Naive thymus-derived CD4-positive, alpha-beta T cell (primary cell): ENCODE data around the gene BCL2. TPM values are rescaled to one million over a fixed set of nuclear protein-coding genes. Genes with fewer than 3 reads are reported as not detected.

Experiments
- ATAC-seq: fragments of 150-1000 bp; cut with Tn5 transposase; 2 replicates; pipeline ENCODE4 v1.10.0; 2021; ENCODE audit warnings: mild to moderate bottlenecking, moderate library complexity
- CTCF ChIA-PET: fragments of 350-600 bp; sonication (Branson Sonifier 250); formaldehyde crosslinking; loops from one replicate; lab custom pipeline; 2021; ENCODE audit warnings: antibody characterized with exemption; lab: Charles Lee
- POLR2A ChIA-PET: fragments of 350-600 bp; sonication (Branson Sonifier 250); formaldehyde crosslinking; loops from one replicate; lab custom pipeline; 2021; ENCODE audit warnings: antibody characterized with exemption, inconsistent platforms; lab: Charles Lee
- DNase-seq, 9 donors: peaks; one replicate each; pipeline versions ENCODE4 v3.0.0 to v3.0.0-alpha.2; 2020 to 2022; ENCODE audit warnings: mixed read lengths in 1 of 9
- H3K27ac ChIP-seq: one replicate; pipeline ENCODE4 v1.7.0; 2013; ENCODE audit warnings: mild to moderate bottlenecking, low read depth, low read length, moderate library complexity
- H3K27me3 ChIP-seq, 2 donors: one replicate each; pipeline ENCODE4 v1.7.0; 2013; ENCODE audit warnings: low read length in 2 of 2, mild to moderate bottlenecking in 2 of 2, moderate library complexity in 2 of 2; ENCODE audit not compliant: control insufficient read depth in 2 of 2, insufficient read depth in 2 of 2
- H3K36me3 ChIP-seq, 3 experiments: 1 replicate in 2 of 3; 2 replicates in 1 of 3; pipeline ENCODE4 v1.7.0; 2013; ENCODE audit warnings: low read length in 3 of 3, mild to moderate bottlenecking in 3 of 3, moderate library complexity in 1 of 3; ENCODE audit not compliant: insufficient read depth in 3 of 3, control insufficient read depth in 2 of 3
- H3K4me1 ChIP-seq, 2 donors: one replicate each; pipeline ENCODE4 v1.7.0; 2013; ENCODE audit warnings: low read length in 2 of 2, mild to moderate bottlenecking in 2 of 2, moderate library complexity in 1 of 2; ENCODE audit not compliant: control insufficient read depth in 2 of 2, insufficient read depth in 2 of 2
- H3K4me3 ChIP-seq: 2 replicates; pipeline ENCODE4 v1.7.0; 2013; ENCODE audit warnings: mild to moderate bottlenecking, low read length
- H3K9me3 ChIP-seq, 3 experiments: 1 replicate in 2 of 3; 2 replicates in 1 of 3; pipeline ENCODE4 v1.7.0; 2013; ENCODE audit warnings: low read length in 3 of 3; ENCODE audit not compliant: control insufficient read depth in 2 of 3
- H3K27ac Mint-ChIP-seq, 9 donors: one replicate each; pipeline ENCODE4 v1.8.0; 2020 to 2022; ENCODE audit warnings: mixed read lengths in 9 of 9, mild to moderate bottlenecking in 8 of 9, moderate library complexity in 5 of 9, inconsistent platforms in 2 of 9
- H3K27me3 Mint-ChIP-seq, 5 donors: one replicate each; pipeline ENCODE4 v1.8.0; 2021 to 2022; ENCODE audit warnings: mixed read lengths in 5 of 5, mild to moderate bottlenecking in 1 of 5
- H3K36me3 Mint-ChIP-seq, 5 donors: one replicate each; pipeline ENCODE4 v1.8.0; 2020 to 2022; ENCODE audit warnings: mixed read lengths in 5 of 5, mild to moderate bottlenecking in 3 of 5, inconsistent platforms in 1 of 5
- H3K4me1 Mint-ChIP-seq, 7 donors: one replicate each; pipeline ENCODE4 v1.8.0; 2020 to 2022; ENCODE audit warnings: mixed read lengths in 7 of 7, mild to moderate bottlenecking in 3 of 7, inconsistent platforms in 1 of 7
- H3K4me3 Mint-ChIP-seq, 10 donors: one replicate each; pipeline ENCODE4 v1.8.0; 2020 to 2022; ENCODE audit warnings: mild to moderate bottlenecking in 10 of 10, mixed read lengths in 10 of 10, moderate library complexity in 6 of 10, inconsistent platforms in 2 of 10
- H3K9me3 Mint-ChIP-seq, 11 donors: one replicate each; pipeline ENCODE4 v1.8.0; 2020 to 2022; ENCODE audit warnings: mixed read lengths in 11 of 11, mild to moderate bottlenecking in 4 of 11, inconsistent platforms in 1 of 11, moderate library complexity in 1 of 11
- intact Hi-C, 2 donors: fragments of 100-400 bp; cut with micrococcal nuclease; formaldehyde crosslinking; loops; one replicate each; pipeline ENCODE4 v1.15.1; 2023
- polyA plus RNA-seq, 2 donors: library from polyadenylated mRNA; unstranded; fragments of 300-500 nt; fragmentation: Illumina TruSeq; gene quantifications; one replicate each; pipeline ENCODE4 v1.2.3, GENCODE V29; 2021
- total RNA-seq, 6 experiments: library from RNA in 5 of 6; stranded (reverse) in 5 of 6; gene quantifications; 1 replicate in 5 of 6; 2 replicates in 1 of 6; pipeline ENCODE4 v1.2.3 and lab custom pipeline; 2021 to 2026

The BCL2 gene
- total and polyA plus RNA-seq, 7 experiments from 2014 or later = 32.7 to 154 (median 40.1) TPM

GRCh38 chr18:63106727-63107126 is 212.8 kb downstream of the BCL2 start:
- Mint-ChIP-seq H3K27ac (peak overlapping the region in 2 of 9 donors; percentile 59 to 75), H3K9me3 (peaks cover 0 to 17% (median 4%) of the 10 kb centered on the region in 11 donors), H3K4me1 (peaks cover 9 to 35% (median 24%) of the 10 kb centered on the region in 7 donors), H3K4me3 (peak overlapping the region in 5 of 10 donors; percentile 0 to 70 (median 36)), H3K27me3 (peaks cover 0 to 14% (median 6%) of the 10 kb centered on the region in 5 donors), H3K36me3 (peaks cover 0 to 19% (median 4%) of the 10 kb centered on the region in 5 donors)
- ChIA-PET CTCF (no interaction called here), POLR2A (interaction anchor here (1.1 kb wide), 1 partner anchor 9 kb away, joined by 3 read pairs; no protein-coding TSS in a partner anchor)
- intact Hi-C loops = loop anchor here in 1 of 2 donors (1.0 kb wide), 1 partner anchor 8 kb away; no protein-coding TSS in a partner anchor
- Histone ChIP-seq H3K4me1 (peaks cover 0 to 7% of the 10 kb centered on the region in 2 donors), H3K4me3 (no peak overlapping the region), H3K9me3 (no peaks in the 10 kb centered on the region), H3K36me3 (no peaks in the 10 kb centered on the region), H3K27ac (no peak overlapping the region), H3K27me3 (no peaks in the 10 kb centered on the region)
- DNase-seq (no peak), ATAC-seq (no peak)

DNA sequence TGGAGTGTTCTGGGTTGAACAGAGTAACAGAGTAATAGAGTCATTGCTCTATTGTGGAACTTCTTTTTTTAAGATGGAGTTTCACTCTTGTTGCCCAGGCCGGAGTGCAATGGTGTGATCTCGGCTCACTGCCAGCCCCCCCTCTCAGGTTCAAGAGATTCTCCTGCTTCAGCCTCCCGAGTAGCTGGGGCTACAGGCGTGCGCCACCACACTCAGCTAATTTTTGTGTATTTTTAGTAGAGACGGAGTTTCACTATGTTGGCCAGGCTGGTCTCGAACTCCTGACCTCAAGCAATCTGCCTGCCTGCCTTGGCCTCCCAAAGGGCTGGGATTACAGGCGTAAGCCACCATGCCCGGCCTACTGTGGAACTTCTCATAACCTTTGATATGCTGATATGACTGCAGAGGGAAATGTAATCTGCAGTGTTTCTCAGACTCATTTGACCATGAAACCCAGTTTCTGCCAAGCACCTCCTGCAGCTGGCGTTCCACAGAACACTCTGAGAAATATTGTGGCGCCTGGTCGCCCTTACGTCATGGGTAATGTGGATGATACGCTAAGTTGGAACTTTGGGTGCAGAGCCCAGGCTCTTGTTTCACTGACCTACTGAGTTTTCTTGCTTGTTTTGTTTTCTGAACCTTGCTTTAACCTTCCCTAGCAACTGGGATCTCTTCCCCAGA is 213.8 kb downstream of the BCL2 start:
- H3K27ac Mint-ChIP-seq = no peak overlapping the region
- CTCF ChIA-PET = no interaction called here

GRCh38 chr18:63104868-63105267 is 214.7 kb downstream of the BCL2 start:
- POLR2A ChIA-PET = no interaction called here
- no peak for ATAC-seq
- peaks cover 0 to 14% (median 0%) of the 10 kb centered on the region in 5 donors for H3K27me3 Mint-ChIP-seq
- no peak for DNase-seq
- Histone ChIP-seq H3K4me1 (peaks cover 6 to 12% of the 10 kb centered on the region in 2 donors), H3K27ac (no peak overlapping the region), H3K9me3 (no peaks in the 10 kb centered on the region), H3K4me3 (no peak overlapping the region), H3K36me3 (no peaks in the 10 kb centered on the region), H3K27me3 (no peaks in the 10 kb centered on the region)
- H3K4me1 Mint-ChIP-seq = peaks cover 20 to 49% (median 34%) of the 10 kb centered on the region in 7 donors
- no peak overlapping the region for H3K27ac Mint-ChIP-seq
- CTCF ChIA-PET = no interaction called here
- intact Hi-C loops = no loop called here
- peaks cover 0 to 14% (median 0%) of the 10 kb centered on the region in 11 donors for H3K9me3 Mint-ChIP-seq
- no peak overlapping the region for H3K4me3 Mint-ChIP-seq
- peaks cover 0 to 15% (median 0%) of the 10 kb centered on the region in 5 donors for H3K36me3 Mint-ChIP-seq

More for the DNA sequence above, 213.8 kb downstream of the BCL2 start:
- POLR2A ChIA-PET = no interaction called here
- Histone ChIP-seq H3K9me3 (no peaks in the 10 kb centered on the region), H3K36me3 (no peaks in the 10 kb centered on the region), H3K27ac (no peak overlapping the region), H3K27me3 (no peaks in the 10 kb centered on the region), H3K4me3 (no peak overlapping the region), H3K4me1 (peaks cover 0 to 7% of the 10 kb centered on the region in 2 donors)
- Mint-ChIP-seq H3K36me3 (peaks cover 0 to 15% (median 0%) of the 10 kb centered on the region in 5 donors), H3K4me1 (peaks cover 11 to 40% (median 26%) of the 10 kb centered on the region in 7 donors), H3K27me3 (peaks cover 0 to 14% (median 6%) of the 10 kb centered on the region in 5 donors), H3K4me3 (no peak overlapping the region), H3K9me3 (peaks cover 0 to 14% (median 0%) of the 10 kb centered on the region in 11 donors)
- ATAC-seq = no peak
- DNase-seq = no peak
- intact Hi-C loops = loop anchor here in 1 of 2 donors (1.0 kb wide), 1 partner anchor 7 kb away; no protein-coding TSS in a partner anchor

DNA sequence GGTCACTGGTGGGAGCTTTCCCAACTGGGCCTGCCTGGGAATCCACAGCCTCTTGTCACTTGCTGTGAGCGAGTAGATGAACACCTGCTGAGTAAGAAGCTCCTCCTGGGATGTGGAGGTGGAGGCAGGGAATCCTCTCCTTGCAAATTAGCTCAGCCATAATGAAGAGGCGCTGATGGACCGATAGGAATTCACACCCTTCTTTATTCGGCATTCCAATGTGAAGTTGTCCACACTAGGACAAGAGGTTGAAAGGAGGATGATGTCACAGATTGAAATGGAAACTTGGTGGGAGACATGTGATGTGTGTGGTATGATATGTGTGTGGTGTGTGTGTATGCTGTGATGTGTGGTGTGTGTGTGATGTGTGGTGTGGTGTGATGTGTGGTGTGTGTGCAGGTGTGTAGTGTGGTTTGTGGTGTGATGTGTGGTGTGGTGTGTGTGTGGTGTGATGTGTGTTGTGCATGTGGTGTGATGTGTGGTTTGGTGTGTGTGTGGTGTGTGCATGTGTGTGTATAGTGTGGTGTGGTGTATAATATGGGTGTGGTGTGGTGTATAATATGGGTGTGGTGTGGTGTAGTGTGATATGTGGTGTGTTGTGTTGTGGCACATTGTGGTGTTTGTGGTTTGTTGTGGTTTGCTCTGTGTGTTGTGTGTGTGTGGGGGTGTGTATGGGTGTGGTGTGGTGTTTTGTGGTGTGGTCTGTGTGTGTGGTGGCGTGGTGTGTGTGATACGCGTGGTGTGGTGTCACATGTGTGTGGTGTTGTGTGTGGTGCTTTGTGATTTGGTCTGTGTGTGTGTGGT is 216.4 kb downstream of the BCL2 start:
- no peaks in the 10 kb centered on the region for H3K9me3 ChIP-seq
- no peak for DNase-seq
- no peak overlapping the region for H3K4me3 ChIP-seq
- intact Hi-C loops = no loop called here
- H3K4me1 Mint-ChIP-seq = peaks cover 38 to 66% (median 51%) of the 10 kb centered on the region in 7 donors
- peaks cover 23 to 29% of the 10 kb centered on the region in 2 donors for H3K4me1 ChIP-seq
- no peaks in the 10 kb centered on the region for H3K36me3 ChIP-seq
- peaks cover 0 to 14% (median 0%) of the 10 kb centered on the region in 11 donors for H3K9me3 Mint-ChIP-seq
- H3K27me3 Mint-ChIP-seq = peaks cover 0 to 11% (median 0%) of the 10 kb centered on the region in 5 donors
- no peak for ATAC-seq
- H3K36me3 Mint-ChIP-seq = peaks cover 0 to 18% (median 0%) of the 10 kb centered on the region in 5 donors
- ChIA-PET POLR2A (interaction anchor here (0.5 to 0.7 kb wide), 3 partner anchors 9 to 319 kb away, joined by 3 read pairs; partner anchors contain the start of gene VPS4B), CTCF (no interaction called here)
- H3K27ac Mint-ChIP-seq = peak overlapping the region in 2 of 9 donors; percentile 13 to 80
- H3K27me3 ChIP-seq = no peaks in the 10 kb centered on the region
- peak overlapping the region in 1 of 10 donors; percentile 55 for H3K4me3 Mint-ChIP-seq
- H3K27ac ChIP-seq = no peak overlapping the region

- H3K36me3 ChIP-seq = no peaks in the 10 kb centered on the region
- peaks cover 0 to 14% (median 0%) of the 10 kb centered on the region in 11 donors for H3K9me3 Mint-ChIP-seq
- no peak overlapping the region for H3K4me3 ChIP-seq
- H3K27ac ChIP-seq = no peak overlapping the region
- peak overlapping the region in 6 of 10 donors; percentile 2 to 37 (median 15) for H3K4me3 Mint-ChIP-seq
- DNase-seq (no peak), ATAC-seq (no peak)
- intact Hi-C loops = no loop called here
- peaks cover 47 to 65% (median 59%) of the 10 kb centered on the region in 7 donors for H3K4me1 Mint-ChIP-seq
- POLR2A ChIA-PET = no interaction called here
- peaks cover 0 to 18% (median 0%) of the 10 kb centered on the region in 5 donors for H3K36me3 Mint-ChIP-seq
- no peaks in the 10 kb centered on the region for H3K9me3 ChIP-seq
- peak overlapping the region in 6 of 9 donors; percentile 8 to 53 (median 38) for H3K27ac Mint-ChIP-seq
- H3K4me1 ChIP-seq = peaks cover 23 to 30% of the 10 kb centered on the region in 2 donors
- H3K27me3 ChIP-seq = no peaks in the 10 kb centered on the region
- peaks cover 0 to 27% (median 0%) of the 10 kb centered on the region in 5 donors for H3K27me3 Mint-ChIP-seq
- CTCF ChIA-PET = no interaction called here
Observed at GRCh38 chr18:63100630-63101055, 218.9 kb downstream of the BCL2 start.
